ENCODE data around the gene GASK1A.

The GASK1A gene

GRCh38 chr3:42942693-42943092 is 36.4 kb upstream of the GASK1A start:
- Histone ChIP-seq H3K4me1 (ENCODE audit: insufficient read depth, low read length) (no peaks in the 10 kb centered on the region), H4K20me1 (ENCODE audit: insufficient read depth, low read length) (no peaks in the 10 kb centered on the region), H3K4me2 (ENCODE audit: insufficient read depth, low read length) (no peak overlapping the region), H3K9ac (ENCODE audit: low read depth, low read length) (no peak overlapping the region), H3K79me2 (ENCODE audit: insufficient read depth, low read length) (no peaks in the 10 kb centered on the region), H3K9me3 (ENCODE audit: insufficient read depth, low read length, severe bottlenecking) (no peaks in the 10 kb centered on the region), H2AFZ (ENCODE audit: low read depth, low read length) (no peak overlapping the region), H3K27ac (ENCODE audit: low read length) (no peak overlapping the region), H3K36me3 (ENCODE audit: insufficient read depth, low read length) (no peaks in the 10 kb centered on the region), H3K4me3 (ENCODE audit: low read depth in 1 of 2, low read length in 2 of 2) (no peak overlapping the region), H3K27me3 (ENCODE audit: insufficient read depth, low read length, poor library complexity) (no peaks in the 10 kb centered on the region)
- ATAC-seq (ENCODE audit: insufficient read depth, low read depth) (no peak), DNase-seq (no peak)
- TF ChIP-seq, protein P1, sequence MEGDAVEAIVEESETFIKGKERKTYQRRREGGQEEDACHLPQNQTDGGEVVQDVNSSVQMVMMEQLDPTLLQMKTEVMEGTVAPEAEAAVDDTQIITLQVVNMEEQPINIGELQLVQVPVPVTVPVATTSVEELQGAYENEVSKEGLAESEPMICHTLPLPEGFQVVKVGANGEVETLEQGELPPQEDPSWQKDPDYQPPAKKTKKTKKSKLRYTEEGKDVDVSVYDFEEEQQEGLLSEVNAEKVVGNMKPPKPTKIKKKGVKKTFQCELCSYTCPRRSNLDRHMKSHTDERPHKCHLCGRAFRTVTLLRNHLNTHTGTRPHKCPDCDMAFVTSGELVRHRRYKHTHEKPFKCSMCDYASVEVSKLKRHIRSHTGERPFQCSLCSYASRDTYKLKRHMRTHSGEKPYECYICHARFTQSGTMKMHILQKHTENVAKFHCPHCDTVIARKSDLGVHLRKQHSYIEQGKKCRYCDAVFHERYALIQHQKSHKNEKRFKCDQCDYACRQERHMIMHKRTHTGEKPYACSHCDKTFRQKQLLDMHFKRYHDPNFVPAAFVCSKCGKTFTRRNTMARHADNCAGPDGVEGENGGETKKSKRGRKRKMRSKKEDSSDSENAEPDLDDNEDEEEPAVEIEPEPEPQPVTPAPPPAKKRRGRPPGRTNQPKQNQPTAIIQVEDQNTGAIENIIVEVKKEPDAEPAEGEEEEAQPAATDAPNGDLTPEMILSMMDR (IDR thresholded peaks at IDR 0.05; ENCODE audit: borderline replicate concordance, extremely low read depth, low read length, poor library complexity, severe bottlenecking) = no peak
- no peak for TF ChIP-seq EZH2 (IDR thresholded peaks at IDR 0.05; ENCODE audit: borderline replicate concordance, low read depth, low read length, severe bottlenecking)

DNA sequence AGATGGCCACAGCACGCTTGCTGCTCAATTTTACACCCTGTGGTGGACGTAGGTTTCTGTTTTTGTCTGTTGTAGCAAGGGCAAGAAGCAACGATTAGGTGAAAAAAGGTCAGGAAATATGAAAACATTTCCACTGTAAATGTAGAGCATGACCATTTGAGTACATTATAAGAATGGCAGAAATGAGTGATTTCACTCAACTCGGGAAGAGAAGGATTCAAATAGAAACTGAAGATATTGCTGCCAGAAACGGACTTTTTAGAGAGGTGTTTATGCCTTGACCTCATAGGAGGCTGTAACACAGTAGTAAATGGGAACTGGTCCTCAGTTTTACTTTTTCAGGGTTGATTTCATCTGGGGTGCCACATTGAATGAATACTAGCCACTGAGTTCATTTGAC is 33.1 kb upstream of the GASK1A start:
- H3K9ac ChIP-seq (ENCODE audit: low read depth, low read length) = no peak overlapping the region
- H2AFZ ChIP-seq (ENCODE audit: low read depth, low read length) = no peak overlapping the region
- no peaks in the 10 kb centered on the region for H3K4me1 ChIP-seq (ENCODE audit: insufficient read depth, low read length)
- TF ChIP-seq, protein P1 (IDR thresholded peaks at IDR 0.05; ENCODE audit: borderline replicate concordance, extremely low read depth, low read length, poor library complexity, severe bottlenecking) = no peak
- no peak for TF ChIP-seq EZH2 (IDR thresholded peaks at IDR 0.05; ENCODE audit: borderline replicate concordance, low read depth, low read length, severe bottlenecking)
- no peaks in the 10 kb centered on the region for H3K36me3 ChIP-seq (ENCODE audit: insufficient read depth, low read length)
- no peaks in the 10 kb centered on the region for H3K9me3 ChIP-seq (ENCODE audit: insufficient read depth, low read length, severe bottlenecking)
- H3K27ac ChIP-seq (ENCODE audit: low read length) = no peak overlapping the region
- H4K20me1 ChIP-seq (ENCODE audit: insufficient read depth, low read length) = no peaks in the 10 kb centered on the region
- H3K27me3 ChIP-seq (ENCODE audit: insufficient read depth, low read length, poor library complexity) = no peaks in the 10 kb centered on the region
- no peak for ATAC-seq (ENCODE audit: insufficient read depth, low read depth)
- no peak overlapping the region for H3K4me2 ChIP-seq (ENCODE audit: insufficient read depth, low read length)
- H3K4me3 ChIP-seq (ENCODE audit: low read depth in 1 of 2, low read length in 2 of 2) = no peak overlapping the region
- no peaks in the 10 kb centered on the region for H3K79me2 ChIP-seq (ENCODE audit: insufficient read depth, low read length)
- no peak for DNase-seq

- no peaks in the 10 kb centered on the region for H3K36me3 ChIP-seq (ENCODE audit: insufficient read depth, low read length)
- H3K9me3 ChIP-seq (ENCODE audit: insufficient read depth, low read length, severe bottlenecking) = no peaks in the 10 kb centered on the region
- no peak overlapping the region for H3K4me2 ChIP-seq (ENCODE audit: insufficient read depth, low read length)
- no peak for TF ChIP-seq EZH2 (IDR thresholded peaks at IDR 0.05; ENCODE audit: borderline replicate concordance, low read depth, low read length, severe bottlenecking)
- TF ChIP-seq, protein P1 (IDR thresholded peaks at IDR 0.05; ENCODE audit: borderline replicate concordance, extremely low read depth, low read length, poor library complexity, severe bottlenecking) = peak; percentile 11
- H3K4me3 ChIP-seq (ENCODE audit: low read depth in 1 of 2, low read length in 2 of 2) = no peak overlapping the region
- no peaks in the 10 kb centered on the region for H3K27me3 ChIP-seq (ENCODE audit: insufficient read depth, low read length, poor library complexity)
- DNase-seq (no peak), ATAC-seq (ENCODE audit: insufficient read depth, low read depth) (no peak)
- no peak overlapping the region for H3K27ac ChIP-seq (ENCODE audit: low read length)
- H2AFZ ChIP-seq (ENCODE audit: low read depth, low read length) = no peak overlapping the region
- no peaks in the 10 kb centered on the region for H3K79me2 ChIP-seq (ENCODE audit: insufficient read depth, low read length)
- 0 out of 2 replicates have a peak, but pooled peaks cover 3% of the 10 kb centered on the region for H4K20me1 ChIP-seq (ENCODE audit: insufficient read depth, low read length)
- no peaks in the 10 kb centered on the region for H3K4me1 ChIP-seq (ENCODE audit: insufficient read depth, low read length)
- H3K9ac ChIP-seq (ENCODE audit: low read depth, low read length) = no peak overlapping the region
Measured at GRCh38 chr3:42957573-42957972, 21.5 kb upstream of the GASK1A start.

DNA sequence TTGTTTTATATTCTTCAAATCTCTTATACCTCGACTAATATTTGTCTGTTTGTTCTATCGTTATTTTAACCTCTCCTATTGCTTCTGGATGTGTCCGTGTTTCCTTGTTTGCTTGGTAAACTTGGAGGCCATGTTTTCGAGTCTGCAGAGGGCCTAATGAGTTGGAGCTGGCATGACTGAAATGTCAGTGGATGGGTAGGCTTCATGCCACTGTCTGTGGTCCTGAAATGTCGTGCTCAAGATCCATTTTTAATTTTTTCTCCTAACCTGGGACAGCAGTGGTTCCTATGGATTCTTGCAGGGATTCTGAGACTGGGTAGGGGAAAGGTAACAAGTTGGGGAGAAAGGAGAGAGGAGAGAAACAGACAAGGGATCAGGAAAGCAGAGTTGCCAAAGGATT is 18.8 kb upstream of the GASK1A start:
- Histone ChIP-seq H4K20me1 (ENCODE audit: insufficient read depth, low read length) (0 out of 2 replicates have a peak, but pooled peaks cover 3% of the 10 kb centered on the region), H3K9me3 (ENCODE audit: insufficient read depth, low read length, severe bottlenecking) (no peaks in the 10 kb centered on the region), H3K4me1 (ENCODE audit: insufficient read depth, low read length) (no peaks in the 10 kb centered on the region), H3K9ac (ENCODE audit: low read depth, low read length) (no peak overlapping the region), H3K27ac (ENCODE audit: low read length) (no peak overlapping the region), H3K79me2 (ENCODE audit: insufficient read depth, low read length) (no peaks in the 10 kb centered on the region), H3K36me3 (ENCODE audit: insufficient read depth, low read length) (no peaks in the 10 kb centered on the region), H3K4me3 (ENCODE audit: low read depth in 1 of 2, low read length in 2 of 2) (no peak overlapping the region), H2AFZ (ENCODE audit: low read depth, low read length) (no peak overlapping the region), H3K27me3 (ENCODE audit: insufficient read depth, low read length, poor library complexity) (no peaks in the 10 kb centered on the region), H3K4me2 (ENCODE audit: insufficient read depth, low read length) (no peak overlapping the region)
- no peak for TF ChIP-seq EZH2 (IDR thresholded peaks at IDR 0.05; ENCODE audit: borderline replicate concordance, low read depth, low read length, severe bottlenecking)
- TF ChIP-seq, protein P1 (IDR thresholded peaks at IDR 0.05; ENCODE audit: borderline replicate concordance, extremely low read depth, low read length, poor library complexity, severe bottlenecking) = no peak
- ATAC-seq (ENCODE audit: insufficient read depth, low read depth) = no peak
- DNase-seq = no peak
